ENCODE data around the gene PRRG3. TPM values are rescaled to one million over a fixed set of nuclear protein-coding genes. Genes with fewer than 3 reads are reported as not detected.
A peak's percentile ranks its signal among the peaks of the same experiment; 100 is the strongest.

Gene PRRG3
- total RNA-seq, 2 donors from 2014 or later = 0.05 to 0.96 TPM

DNA sequence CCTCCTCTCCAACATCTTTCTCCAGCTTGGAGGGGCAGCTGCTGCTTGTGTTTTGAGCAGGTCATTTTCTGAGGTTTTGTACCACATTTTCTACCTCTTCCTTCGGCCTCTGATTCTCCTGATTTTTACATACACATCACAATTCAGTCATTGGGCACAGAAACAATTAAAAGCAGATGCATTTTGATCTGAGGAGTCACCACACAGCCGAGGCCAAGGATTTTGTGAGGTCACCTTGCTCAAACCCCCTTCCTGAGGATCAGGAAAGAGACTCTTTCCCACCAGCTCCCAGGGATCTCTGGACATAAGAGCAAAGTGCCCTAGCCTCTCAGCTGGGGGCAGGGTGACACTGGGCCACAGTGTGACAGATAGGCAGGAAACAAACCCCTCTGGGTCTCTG lies 15.2 kb downstream of the PRRG3 start:
- Histone ChIP-seq H3K4me1 (no peaks in the 10 kb centered on the region), H3K27ac (no peak overlapping the region), H3K36me3 (no peaks in the 10 kb centered on the region), H3K27me3 (no peaks in the 10 kb centered on the region), H3K9ac (ENCODE audit: low read depth in 2 of 2, low read length in 2 of 2) (no peak overlapping the region), H3K9me3 (no peaks in the 10 kb centered on the region), H3K4me3 (no peak overlapping the region)
- TF ChIP-seq, protein P1, sequence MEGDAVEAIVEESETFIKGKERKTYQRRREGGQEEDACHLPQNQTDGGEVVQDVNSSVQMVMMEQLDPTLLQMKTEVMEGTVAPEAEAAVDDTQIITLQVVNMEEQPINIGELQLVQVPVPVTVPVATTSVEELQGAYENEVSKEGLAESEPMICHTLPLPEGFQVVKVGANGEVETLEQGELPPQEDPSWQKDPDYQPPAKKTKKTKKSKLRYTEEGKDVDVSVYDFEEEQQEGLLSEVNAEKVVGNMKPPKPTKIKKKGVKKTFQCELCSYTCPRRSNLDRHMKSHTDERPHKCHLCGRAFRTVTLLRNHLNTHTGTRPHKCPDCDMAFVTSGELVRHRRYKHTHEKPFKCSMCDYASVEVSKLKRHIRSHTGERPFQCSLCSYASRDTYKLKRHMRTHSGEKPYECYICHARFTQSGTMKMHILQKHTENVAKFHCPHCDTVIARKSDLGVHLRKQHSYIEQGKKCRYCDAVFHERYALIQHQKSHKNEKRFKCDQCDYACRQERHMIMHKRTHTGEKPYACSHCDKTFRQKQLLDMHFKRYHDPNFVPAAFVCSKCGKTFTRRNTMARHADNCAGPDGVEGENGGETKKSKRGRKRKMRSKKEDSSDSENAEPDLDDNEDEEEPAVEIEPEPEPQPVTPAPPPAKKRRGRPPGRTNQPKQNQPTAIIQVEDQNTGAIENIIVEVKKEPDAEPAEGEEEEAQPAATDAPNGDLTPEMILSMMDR (IDR thresholded peaks at IDR 0.05) = no peak
- DNase-seq = no peak
- intact Hi-C loops (cut with DNase I) = no loop called here

DNA sequence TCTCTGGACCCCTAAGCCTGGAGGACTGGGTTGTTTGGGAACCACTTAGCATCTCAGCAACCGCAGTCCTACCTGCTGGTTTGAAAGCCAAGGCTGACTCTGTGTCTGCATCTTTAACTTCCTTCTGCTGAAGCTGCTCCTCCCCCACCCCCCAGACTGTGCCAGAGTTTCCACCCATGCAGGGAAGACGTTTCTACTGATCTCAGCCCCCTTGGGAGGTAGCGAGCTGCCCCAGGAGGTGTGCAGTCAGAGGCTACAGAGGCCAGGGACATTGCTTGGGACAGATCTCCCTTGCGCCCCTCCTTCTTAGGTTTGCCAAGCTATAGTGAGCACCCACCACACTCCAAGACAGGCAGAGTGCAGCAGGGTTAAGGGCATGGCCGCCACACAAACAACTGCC lies 15.9 kb downstream of the PRRG3 start:
- intact Hi-C loops (cut with DNase I) = no loop called here
- no peak for DNase-seq
- TF ChIP-seq, protein P1 (IDR thresholded peaks at IDR 0.05) = no peak
- H3K9me3 ChIP-seq = no peaks in the 10 kb centered on the region
- no peak overlapping the region for H3K4me3 ChIP-seq
- no peak overlapping the region for H3K27ac ChIP-seq
- H3K36me3 ChIP-seq = no peaks in the 10 kb centered on the region
- H3K9ac ChIP-seq (ENCODE audit: low read depth in 2 of 2, low read length in 2 of 2) = no peak overlapping the region
- H3K27me3 ChIP-seq = no peaks in the 10 kb centered on the region
- H3K4me1 ChIP-seq = no peaks in the 10 kb centered on the region

DNA sequence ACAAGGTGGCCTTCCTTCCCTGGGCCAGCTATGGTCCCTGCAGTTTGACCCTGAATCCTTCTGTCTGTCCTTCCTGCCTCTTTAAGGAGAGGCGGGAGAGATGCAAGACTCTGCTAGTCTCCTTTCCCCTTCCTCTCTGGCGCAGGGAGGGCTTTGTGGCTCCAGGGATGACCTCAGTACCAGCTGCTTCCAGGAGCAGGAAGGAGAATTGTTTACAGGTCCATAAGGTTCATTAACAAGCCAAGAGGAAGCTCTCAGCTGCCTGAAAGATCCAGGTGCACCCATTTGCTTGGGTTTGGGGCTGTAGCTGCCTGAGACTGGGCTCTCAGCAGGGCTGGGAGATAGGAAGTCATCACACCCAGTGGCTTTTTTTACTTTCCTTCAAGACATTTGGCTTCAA lies 16.5 kb downstream of the PRRG3 start:
- H3K4me3 ChIP-seq = no peak overlapping the region
- DNase-seq = no peak
- intact Hi-C loops (cut with DNase I) = no loop called here
- no peak overlapping the region for H3K27ac ChIP-seq
- H3K9me3 ChIP-seq = no peaks in the 10 kb centered on the region
- TF ChIP-seq, protein P1 (IDR thresholded peaks at IDR 0.05) = no peak
- no peak overlapping the region for H3K9ac ChIP-seq (ENCODE audit: low read depth in 2 of 2, low read length in 2 of 2)
- H3K36me3 ChIP-seq = no peaks in the 10 kb centered on the region
- H3K27me3 ChIP-seq = no peaks in the 10 kb centered on the region
- H3K4me1 ChIP-seq = no peaks in the 10 kb centered on the region

- Histone ChIP-seq H3K4me3 (no peak overlapping the region), H3K9ac (ENCODE audit: low read depth in 2 of 2, low read length in 2 of 2) (no peak overlapping the region), H3K4me1 (no peaks in the 10 kb centered on the region), H3K9me3 (no peaks in the 10 kb centered on the region), H3K27ac (no peak overlapping the region), H3K36me3 (no peaks in the 10 kb centered on the region), H3K27me3 (no peaks in the 10 kb centered on the region)
- TF ChIP-seq, protein P1 (IDR thresholded peaks at IDR 0.05) = no peak
- DNase-seq = no peak
- intact Hi-C loops (cut with DNase I) = no loop called here
These were observed 17.0 kb downstream of the PRRG3 start for GRCh38 chrX:151712253-151712652.

DNA sequence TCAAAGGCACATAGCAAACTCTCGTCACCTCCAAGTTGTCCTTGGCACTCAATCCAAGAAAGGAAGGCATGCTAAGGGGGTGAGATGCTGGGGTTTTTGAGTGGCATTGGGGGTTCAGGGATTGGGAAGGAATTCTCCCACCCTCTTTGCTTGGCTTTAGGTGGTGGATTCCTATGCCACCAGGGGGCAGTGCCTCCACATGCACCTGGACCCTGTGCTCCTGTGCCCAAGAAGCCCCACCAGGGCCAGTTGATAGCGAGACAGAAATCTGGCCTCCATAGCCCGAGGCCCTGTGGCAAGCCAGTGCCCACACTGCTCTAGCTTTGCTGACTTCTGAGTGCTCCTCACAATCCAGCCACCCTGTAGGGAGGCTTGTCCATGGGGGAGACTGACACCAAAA lies 18.6 kb downstream of the PRRG3 start:
- TF ChIP-seq, protein P1 (IDR thresholded peaks at IDR 0.05) = peak; percentile 37
- Histone ChIP-seq H3K9ac (ENCODE audit: low read depth in 2 of 2, low read length in 2 of 2) (no peak overlapping the region), H3K27ac (no peak overlapping the region), H3K4me3 (no peak overlapping the region), H3K27me3 (no peaks in the 10 kb centered on the region), H3K9me3 (no peaks in the 10 kb centered on the region), H3K36me3 (no peaks in the 10 kb centered on the region), H3K4me1 (no peaks in the 10 kb centered on the region)
- intact Hi-C loops (cut with DNase I) = no loop called here
- DNase-seq = no peak

- no peak for DNase-seq
- intact Hi-C loops (cut with DNase I) = no loop called here
- Histone ChIP-seq H3K4me3 (no peak overlapping the region), H3K36me3 (no peaks in the 10 kb centered on the region), H3K27ac (no peak overlapping the region), H3K27me3 (no peaks in the 10 kb centered on the region), H3K9me3 (no peaks in the 10 kb centered on the region), H3K4me1 (no peaks in the 10 kb centered on the region), H3K9ac (ENCODE audit: low read depth in 2 of 2, low read length in 2 of 2) (no peak overlapping the region)
- TF ChIP-seq, protein P1 (IDR thresholded peaks at IDR 0.05) = no peak
These were observed 19.1 kb downstream of the PRRG3 start for GRCh38 chrX:151714362-151714761.
